ENCODE data around the gene RHOB.
"Not testable (repeated sequence)": the region's sequence is repeated elsewhere in the genome, so short reads cannot be mapped to it uniquely, and the experiment has no call there.

Gene RHOB

GRCh38 chr2:20423359-20423758 is 23.5 kb upstream of the RHOB start:
- no peak for DNase-seq

DNA sequence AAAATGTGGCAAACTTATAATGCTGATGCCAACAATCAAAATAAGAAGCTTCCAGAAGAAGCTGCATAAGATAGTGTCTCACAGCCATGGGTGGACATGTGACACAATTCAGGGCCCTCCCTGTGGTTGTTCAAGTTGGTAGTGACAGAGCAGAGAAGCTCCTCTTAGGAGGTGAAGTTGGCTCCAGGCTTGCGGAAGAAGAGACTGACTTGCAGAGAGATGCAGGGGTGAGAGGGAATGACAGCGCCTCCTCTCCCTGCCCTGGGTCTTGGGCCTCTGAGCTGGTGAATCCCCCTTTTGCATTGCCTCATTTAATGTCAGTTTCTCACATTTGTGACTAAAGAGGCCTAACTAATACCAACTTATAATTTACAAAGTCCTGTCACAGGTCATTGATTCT is 23.0 kb upstream of the RHOB start:
- DNase-seq: no peak

DNA sequence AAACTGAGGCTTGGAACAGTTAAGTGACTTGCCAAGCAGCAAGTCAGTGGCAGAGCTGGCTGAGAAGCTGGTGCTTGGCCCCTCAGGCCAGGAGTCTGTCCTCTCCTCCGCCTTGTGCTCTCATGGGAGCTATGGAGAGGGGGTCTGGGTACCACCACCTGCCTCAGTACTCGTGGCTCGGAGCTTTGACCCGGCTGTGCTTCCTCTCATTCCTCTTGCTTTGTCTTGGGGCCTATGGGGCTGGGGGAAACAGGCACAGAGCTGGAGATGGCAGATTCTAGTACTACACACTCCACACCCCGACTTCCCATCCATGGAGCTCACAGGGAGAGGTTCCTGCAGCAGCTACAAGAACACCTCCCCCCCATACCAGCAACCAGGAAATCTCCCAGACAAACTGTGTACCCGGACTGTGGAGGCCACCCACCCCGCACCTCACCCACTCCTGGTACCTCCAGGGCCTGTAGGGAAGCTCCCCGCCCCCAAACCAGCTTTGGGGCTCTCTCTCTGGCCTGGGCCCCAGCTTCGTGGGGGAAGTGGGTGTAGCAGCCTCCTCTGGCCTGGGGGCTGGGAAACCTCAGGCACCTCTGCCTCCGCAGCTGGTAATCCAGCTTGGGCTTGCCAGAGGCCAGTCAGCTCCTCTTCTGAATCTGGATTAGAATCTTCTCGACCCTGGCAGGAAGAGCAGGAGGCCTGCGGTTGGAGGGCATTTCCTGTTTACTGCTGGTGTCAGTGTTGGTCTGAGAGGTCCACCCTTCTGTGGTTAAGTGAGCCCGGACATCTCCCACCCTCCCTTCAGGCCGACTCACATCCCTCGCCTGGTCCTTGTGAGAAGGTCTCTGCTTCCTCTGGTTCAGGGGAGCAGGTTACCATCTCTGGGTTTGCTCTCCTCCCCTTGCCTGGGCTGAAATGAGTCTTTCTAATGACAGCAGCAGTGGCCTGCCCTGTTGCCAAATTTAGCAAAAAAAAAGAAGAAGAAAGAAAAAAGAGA is 22.3 kb upstream of the RHOB start:
- DNase-seq: peak; percentile 66 to 68

DNA sequence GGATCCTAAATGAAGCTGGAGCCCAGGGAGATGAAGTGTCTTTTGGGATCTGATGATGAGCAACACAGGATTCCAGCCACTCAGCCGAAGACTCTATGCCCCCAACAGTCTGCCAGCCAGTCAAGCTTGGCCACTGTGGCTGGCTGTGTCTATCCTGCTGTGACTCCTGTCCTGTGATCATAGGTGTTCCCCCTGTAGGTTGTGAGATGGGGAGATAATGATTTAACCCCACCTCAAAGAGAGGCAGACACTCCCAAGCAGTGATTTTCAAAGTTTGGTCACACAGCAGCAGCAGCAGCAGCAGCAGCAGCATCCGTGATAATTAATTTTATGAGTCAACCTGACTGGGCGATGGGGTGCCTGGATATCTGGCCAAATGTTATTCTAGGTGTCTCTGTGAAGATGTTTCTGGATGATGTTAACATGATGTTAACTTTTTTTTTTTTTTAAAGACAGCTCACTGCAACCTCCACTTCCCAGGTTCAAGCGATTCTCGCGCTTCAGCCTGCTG is 21.4 kb upstream of the RHOB start:
- DNase-seq: no peak

- no peak for DNase-seq
These were observed 21.0 kb upstream of the RHOB start for GRCh38 chr2:20425884-20426283.

- no peak for DNase-seq
These were observed 18.8 kb upstream of the RHOB start for GRCh38 chr2:20427931-20428526.

GRCh38 chr2:20428717-20429490 is 18.0 kb upstream of the RHOB start:
- no peak for DNase-seq

DNA sequence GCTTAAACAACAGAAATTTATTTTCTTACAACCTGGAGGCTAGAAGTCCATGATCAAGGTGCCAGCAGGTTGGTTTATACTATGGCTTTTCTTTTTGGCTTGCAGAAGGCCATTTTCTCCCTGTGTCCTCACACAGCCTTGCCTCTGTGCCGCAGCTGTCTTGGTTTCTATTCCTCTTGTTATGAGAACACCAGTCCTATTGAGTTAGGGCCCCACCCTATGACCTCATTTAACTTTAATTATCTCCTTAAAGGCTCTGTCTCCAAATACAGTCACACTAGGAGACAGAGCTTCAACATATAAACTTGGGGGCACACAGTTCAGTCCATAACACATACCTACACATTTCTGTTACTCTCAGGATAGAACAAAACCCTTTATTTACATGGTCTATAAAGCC is 17.3 kb upstream of the RHOB start:
- no peak for DNase-seq

GRCh38 chr2:20430035-20430434 is 16.8 kb upstream of the RHOB start:
- no peak for DNase-seq

- DNase-seq: no peak
These were observed 16.2 kb upstream of the RHOB start for GRCh38 chr2:20430461-20431300.

GRCh38 chr2:20431301-20431698 is 15.6 kb upstream of the RHOB start:
- DNase-seq: no peak

DNA sequence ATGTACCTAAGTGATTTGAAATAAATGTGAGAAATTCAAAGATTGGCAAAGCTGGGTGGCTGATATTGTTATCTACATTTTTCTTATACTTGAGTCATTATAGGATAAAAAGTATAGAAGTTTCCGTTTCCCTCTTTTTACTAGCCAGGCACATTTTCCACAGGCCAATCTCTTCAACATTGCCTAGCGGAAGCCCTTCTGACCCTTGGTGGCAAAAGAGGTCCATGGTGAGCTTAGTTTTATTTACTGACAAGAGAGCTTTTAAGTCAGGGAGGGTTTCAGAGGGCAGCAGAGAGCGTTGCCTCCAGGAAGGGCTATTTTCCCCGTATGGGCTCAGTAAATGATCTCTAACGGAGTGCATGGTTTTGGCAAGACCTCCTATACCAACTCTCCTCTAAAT is 15.1 kb upstream of the RHOB start:
- no peak for DNase-seq

- no peak for DNase-seq
These were observed 14.2 kb upstream of the RHOB start for GRCh38 chr2:20432714-20433113.

- DNase-seq: no peak
These were observed 13.6 kb upstream of the RHOB start for GRCh38 chr2:20433249-20433648.

DNA sequence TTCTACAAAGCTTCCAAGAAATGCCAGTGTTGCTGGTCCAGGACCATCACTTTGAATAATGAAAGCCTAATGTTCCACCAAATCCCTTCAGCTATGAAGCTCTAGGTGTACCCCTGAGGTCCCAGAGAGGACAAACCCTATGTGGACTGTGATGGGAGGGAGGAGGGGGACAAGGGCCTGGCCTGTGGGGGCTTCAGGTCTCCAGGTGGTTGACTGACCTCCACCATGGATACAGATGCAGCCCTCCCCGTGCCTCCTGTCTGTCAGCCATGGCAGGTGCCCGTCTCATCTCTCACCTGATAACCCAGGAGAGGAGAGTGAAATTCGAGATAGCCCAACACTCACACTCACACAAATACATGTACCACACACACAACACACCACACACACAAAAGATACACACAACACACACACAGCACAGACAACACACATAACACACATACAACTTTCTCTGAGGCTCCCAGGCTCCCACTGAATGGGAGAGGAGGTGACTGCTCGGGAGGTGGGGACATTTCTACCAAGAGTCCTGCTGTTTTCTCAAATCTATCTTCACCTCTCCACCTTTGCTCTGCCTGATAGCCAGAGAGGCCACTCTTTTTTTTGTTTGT is 12.8 kb upstream of the RHOB start:
- no peak for DNase-seq

GRCh38 chr2:20434588-20435294 is 12.1 kb upstream of the RHOB start:
- no peak for DNase-seq

DNA sequence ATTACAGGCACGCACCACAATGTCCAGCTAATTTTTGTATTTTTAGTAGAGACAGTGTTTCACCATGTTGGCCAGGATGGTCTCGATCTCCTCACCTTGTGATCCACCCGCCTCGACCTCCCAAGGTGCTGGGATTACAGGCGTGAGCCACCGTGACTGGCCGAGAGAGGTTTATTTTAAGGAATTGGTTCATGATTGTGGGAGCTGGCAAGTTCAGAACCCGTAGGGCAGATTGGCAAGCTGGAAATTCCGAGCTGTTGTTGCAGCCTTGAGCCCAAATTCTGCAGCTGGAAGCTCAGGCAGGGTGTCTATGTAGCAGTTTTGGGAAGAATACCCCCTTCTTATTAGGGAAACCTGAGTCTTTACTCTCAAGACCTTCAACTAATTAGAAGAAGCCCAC is 11.4 kb upstream of the RHOB start:
- DNase-seq: not testable (repeated sequence)

DNA sequence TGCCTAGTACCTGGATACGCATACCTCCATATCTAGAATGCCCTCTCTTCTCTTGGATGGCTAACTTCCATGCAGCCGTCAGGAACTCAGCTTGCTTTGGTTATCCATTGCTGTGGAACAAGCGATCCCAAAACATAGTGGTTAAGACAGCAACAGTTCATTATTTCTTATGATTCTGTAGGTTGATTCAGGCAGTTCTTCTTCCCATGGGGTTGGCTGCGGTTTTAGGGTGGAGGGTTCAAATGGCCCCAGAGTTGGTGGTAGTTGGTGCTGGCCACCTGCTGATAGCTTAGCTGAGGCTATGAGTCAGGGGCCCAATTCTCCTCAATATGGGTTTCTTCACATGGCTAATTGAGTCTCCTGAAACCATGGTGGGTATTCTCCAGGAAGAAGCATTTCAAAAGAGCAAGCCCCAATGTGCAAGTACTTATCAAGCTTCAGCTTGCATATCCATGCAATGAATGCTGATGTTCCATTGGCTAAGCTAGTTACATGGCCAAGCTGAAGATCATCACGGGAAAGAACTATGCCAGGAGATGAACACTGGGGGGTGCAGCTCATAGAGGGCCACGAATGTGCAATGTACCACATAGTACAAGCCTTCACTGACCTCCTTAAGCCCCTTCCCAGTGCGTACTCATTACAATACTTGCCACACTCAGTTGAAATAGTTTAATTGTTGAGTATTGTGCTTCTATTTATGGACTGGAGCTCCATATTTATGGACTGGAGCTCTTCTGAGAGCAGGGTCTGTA is 10.0 kb upstream of the RHOB start:
- DNase-seq: no peak

- peak; percentile 9 to 10 for DNase-seq
These were observed 8.3 kb upstream of the RHOB start for GRCh38 chr2:20438334-20439192.

GRCh38 chr2:20439193-20439475 is 7.7 kb upstream of the RHOB start:
- no peak for DNase-seq
